ENCODE results near the gene MSMP. TPM values are rescaled to one million over a fixed set of nuclear protein-coding genes. Genes with fewer than 3 reads are reported as not detected.

MSMP gene
- total and polyA plus RNA-seq, 9 of the 15 experiments (the other 6 are each of a cell fraction or from before 2014, with no cell fraction given), result 0.60 TPM; not detected in 8

GRCh38 chr9:35727676-35728040 lies 26.4 kb downstream of the MSMP start (continued):
- TF ChIP-seq RNF219 (CRISPR knock-in tag; IDR thresholded peaks at IDR 0.05) (no peak), ZNF316 (IDR thresholded peaks at IDR 0.05) (peak; percentile 46; the same call in 1 of the 2 replicates), TGIF2 (CRISPR knock-in tag; IDR thresholded peaks at IDR 0.05) (no peak), TBL1XR1 (IDR thresholded peaks at IDR 0.05; ENCODE audit: low read length in 2 of 2) (no peak), ZNF668 (CRISPR knock-in tag; IDR thresholded peaks at IDR 0.05) (no peak), ZNF311 (CRISPR knock-in tag; IDR thresholded peaks at IDR 0.05) (no peak), MAFG (tag; conservative IDR thresholded peaks at IDR 0.05) (peak; percentile 47; the same call in 1 of the 2 replicates), SAP30 (IDR thresholded peaks at IDR 0.05; ENCODE audit: borderline replicate concordance, insufficient read depth, low read depth, low read length, poor library complexity, severe bottlenecking) (no peak), TAF1 (IDR thresholded peaks at IDR 0.05; ENCODE audit: control insufficient read depth, extremely low read depth, insufficient read depth, low read length, severe bottlenecking) (peak; percentile 43), ILK (tag; IDR thresholded peaks at IDR 0.05; ENCODE audit: borderline replicate concordance, low read depth) (no peak), ELF1 (tag; IDR thresholded peaks at IDR 0.05) (no peak), TAF9B (IDR thresholded peaks at IDR 0.05; ENCODE audit: partially characterized antibody) (peak; percentile 24), C11orf30 (IDR thresholded peaks at IDR 0.05; ENCODE audit: low read depth) (peak; percentile 57), HMBOX1 (IDR thresholded peaks at IDR 0.05) (no peak), CBFA2T2 (conservative IDR thresholded peaks at IDR 0.05) (peak; percentile 65), BRF1 (IDR thresholded peaks at IDR 0.05; ENCODE audit: borderline replicate concordance, extremely low read depth, insufficient read length) (no peak), BMI1 (IDR thresholded peaks at IDR 0.05; ENCODE audit: low read length) (no peak), CREB3L1 (IDR thresholded peaks at IDR 0.05; ENCODE audit: borderline replicate concordance, low read depth) (no peak), ZBTB11 (CRISPR knock-in tag; IDR thresholded peaks at IDR 0.05) (no peak), GTF2E2 (tag; IDR thresholded peaks at IDR 0.05) (no peak)

Data from K562 (cell line).